Upper lobe of right lung (tissue), 1 donor: ENCODE results near the gene TMEM219. TPM values are rescaled to one million over a fixed set of nuclear protein-coding genes. Genes with fewer than 3 reads are reported as not detected.

ENCODE experiments used
- ATAC-seq: fragments of 200-7000 bp; cut with Tn5 transposase; one replicate; pipeline ENCODE4 v1.9.1; 2020; ENCODE audit warnings: mild to moderate bottlenecking, moderate library complexity
- DNase-seq: peaks from one replicate; pipeline ENCODE4 v3.0.0-alpha.2; 2020
- H3K27ac ChIP-seq: fragments of 200-600 bp; one replicate; pipeline ENCODE4 v1.8.0; 2022
- H3K27me3 ChIP-seq: fragments of 200-600 bp; one replicate; pipeline ENCODE4 v1.8.0; 2022; ENCODE audit warnings: mild to moderate bottlenecking
- H3K36me3 ChIP-seq: fragments of 200-600 bp; one replicate; pipeline ENCODE4 v1.8.0; 2022
- H3K4me1 ChIP-seq: fragments of 200-600 bp; one replicate; pipeline ENCODE4 v1.8.0; 2022
- H3K4me3 ChIP-seq: fragments of 200-600 bp; one replicate; pipeline ENCODE4 v1.8.0; 2022; ENCODE audit warnings: mild to moderate bottlenecking
- H3K9me3 ChIP-seq: fragments of 200-600 bp; one replicate; pipeline ENCODE4 v1.8.0; 2022
- CTCF ChIP-seq: fragments of 200-600 bp; IDR thresholded peaks from one replicate; pipeline ENCODE4 v1.8.0; 2022; ENCODE audit warnings: antibody characterized with exemption
- intact Hi-C: fragments of 100-400 bp; cut with DNase I; formaldehyde crosslinking; loops from one replicate; pipeline ENCODE4 v1.11.0; 2022
- total RNA-seq: library from RNA; stranded (reverse); fragmentation: NEBNext Ultra II Directional; extraction: Animal tissue kit (Norgen Biotek cat#: 25700); gene quantifications from one replicate; pipeline ENCODE4 v1.2.1, GENCODE V29; 2021
- donor health status: DM: no; HTN: yes; CAD: no; lungs with severe emphysema.

TMEM219 gene
- total RNA-seq, 1 donor from 2014 or later = 133 TPM

GRCh38 chr16:29990034-29990433, 28.2 kb downstream of the TMEM219 start:
- TF ChIP-seq CTCF = no peak
- Histone ChIP-seq H3K27me3 (no peaks in the 10 kb centered on the region), H3K9me3 (no peaks in the 10 kb centered on the region), H3K4me1 (peaks cover 20% of the 10 kb centered on the region), H3K4me3 (no peak overlapping the region), H3K36me3 (peaks cover 77% of the 10 kb centered on the region), H3K27ac (peak overlapping the region; percentile 67)
- no peak for DNase-seq
- intact Hi-C loops = loop anchor here (10.0 kb wide), 1 partner anchor 65 kb away; the partner anchor contains the start of gene KCTD13
- peak; percentile 66 for ATAC-seq

- TF ChIP-seq CTCF = no peak
- peak overlapping the region; percentile 30 for H3K27ac ChIP-seq
- H3K4me3 ChIP-seq = no peak overlapping the region
- no peaks in the 10 kb centered on the region for H3K27me3 ChIP-seq
- H3K4me1 ChIP-seq = peaks cover 20% of the 10 kb centered on the region
- DNase-seq (no peak), ATAC-seq (no peak)
- peaks cover 67% of the 10 kb centered on the region for H3K36me3 ChIP-seq
- no peaks in the 10 kb centered on the region for H3K9me3 ChIP-seq
- intact Hi-C loops = loop anchor here (10.0 kb wide), 1 partner anchor 66 kb away; the partner anchor contains the start of gene KCTD13
These were observed 29.1 kb downstream of the TMEM219 start for GRCh38 chr16:29990883-29991570.

- H3K27ac ChIP-seq = peak overlapping the region; percentile 13
- peaks cover 21% of the 10 kb centered on the region for H3K4me1 ChIP-seq
- intact Hi-C loops = loop anchor here (10.0 kb wide), 1 partner anchor 67 kb away; the partner anchor contains the start of gene KCTD13
- H3K27me3 ChIP-seq = no peaks in the 10 kb centered on the region
- H3K36me3 ChIP-seq = peaks cover 62% of the 10 kb centered on the region
- DNase-seq = no peak
- ATAC-seq = no peak
- no peaks in the 10 kb centered on the region for H3K9me3 ChIP-seq
- H3K4me3 ChIP-seq = no peak overlapping the region
- TF ChIP-seq CTCF = no peak
These were observed 29.7 kb downstream of the TMEM219 start for GRCh38 chr16:29991571-29991904.

- Histone ChIP-seq H3K27me3 (no peaks in the 10 kb centered on the region), H3K4me3 (no peak overlapping the region), H3K4me1 (peaks cover 26% of the 10 kb centered on the region), H3K36me3 (peaks cover 52% of the 10 kb centered on the region), H3K9me3 (no peaks in the 10 kb centered on the region), H3K27ac (peak overlapping the region; percentile 13)
- no peak for ATAC-seq
- no peak for DNase-seq
- TF ChIP-seq CTCF = no peak
- intact Hi-C loops = loop anchor here (10.0 kb wide), 1 partner anchor 68 kb away; the partner anchor contains the start of gene KCTD13
These were observed 30.6 kb downstream of the TMEM219 start for GRCh38 chr16:29992344-29992967.

- no peak overlapping the region for H3K4me3 ChIP-seq
- H3K4me1 ChIP-seq = peaks cover 23% of the 10 kb centered on the region
- no peak for ATAC-seq
- no peaks in the 10 kb centered on the region for H3K9me3 ChIP-seq
- H3K27me3 ChIP-seq = no peaks in the 10 kb centered on the region
- H3K27ac ChIP-seq = no peak overlapping the region
- H3K36me3 ChIP-seq = peaks cover 47% of the 10 kb centered on the region
- TF ChIP-seq CTCF = no peak
- intact Hi-C loops = loop anchor here (10.0 kb wide), 1 partner anchor 69 kb away; the partner anchor contains the start of gene KCTD13
- no peak for DNase-seq
These were observed 31.5 kb downstream of the TMEM219 start for GRCh38 chr16:29993191-29993902.
